Astrocyte of the cerebellum (primary cell): ENCODE measurements around the gene DHX38.

Experiments used
- DNase-seq: peaks from one replicate; pipeline ENCODE4 v3.0.0-alpha.2; 2011; ENCODE audit warnings: low read depth
- H3K4me3 ChIP-seq: 2 replicates; pipeline ENCODE4 v1.5.1; 2011; ENCODE audit warnings: mild to moderate bottlenecking, low read depth, low read length, moderate library complexity
- CTCF ChIP-seq: IDR thresholded peaks from 2 replicates; pipeline ENCODE4 v1.5.1; 2012; ENCODE audit warnings: low read length, low read depth, moderate library complexity, mild to moderate bottlenecking; ENCODE audit errors: missing control alignments
- in situ Hi-C: cut with HindIII; loops from 2 replicates; pipeline ENCODE4 v1.10.0; 2017; ENCODE audit warnings: low sequenced_read_pairs

The DHX38 gene

DNA sequence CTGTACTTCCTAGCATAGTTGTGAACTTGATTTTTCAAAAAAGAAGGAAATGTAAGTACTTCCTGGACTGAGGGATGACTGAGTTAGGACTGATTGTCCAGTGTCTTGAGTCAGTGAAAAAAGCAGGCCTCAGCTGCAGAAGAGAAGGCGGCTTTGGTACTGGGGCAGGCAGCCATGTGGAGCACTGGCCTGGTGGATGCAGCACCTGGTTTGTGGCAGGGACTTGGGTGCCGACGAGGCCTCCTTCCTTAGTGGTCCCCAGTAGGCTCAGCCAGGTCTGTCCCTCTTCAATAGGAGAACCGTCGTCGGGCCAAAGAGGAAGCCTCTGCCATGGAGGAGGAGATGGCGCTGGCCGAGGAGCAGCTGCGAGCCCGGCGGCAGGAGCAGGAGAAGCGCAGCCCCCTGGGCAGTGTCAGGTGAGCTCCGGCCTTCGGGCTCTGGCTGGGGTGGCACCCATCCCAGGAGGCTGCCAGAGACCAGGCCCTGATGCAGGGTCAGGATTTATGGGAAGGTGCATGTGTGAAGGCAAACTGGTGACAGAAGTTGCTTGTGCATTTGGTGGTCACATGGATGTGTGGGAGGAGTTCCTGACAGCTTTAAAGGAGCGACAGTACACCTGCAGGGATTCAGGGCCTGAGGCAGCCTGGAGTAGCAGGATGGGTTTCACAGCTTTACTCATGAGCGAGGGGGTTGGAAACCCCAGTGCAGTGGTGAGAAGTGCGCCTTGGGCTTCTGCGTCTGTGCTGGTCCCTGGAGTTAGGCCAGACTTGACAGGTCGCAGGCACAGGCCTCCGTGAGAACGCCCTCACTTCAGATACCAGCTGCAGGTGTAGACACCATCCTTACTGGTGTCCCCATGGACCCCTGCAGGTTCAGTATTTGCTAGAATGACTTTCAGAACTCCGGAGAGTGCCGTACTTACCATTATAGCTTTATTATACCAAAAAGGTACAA is 17.3 kb downstream of the DHX38 start:
- no peak overlapping the region for H3K4me3 ChIP-seq
- in situ Hi-C loops: no loop called here
- TF ChIP-seq CTCF: no peak
- DNase-seq: no peak

DNA sequence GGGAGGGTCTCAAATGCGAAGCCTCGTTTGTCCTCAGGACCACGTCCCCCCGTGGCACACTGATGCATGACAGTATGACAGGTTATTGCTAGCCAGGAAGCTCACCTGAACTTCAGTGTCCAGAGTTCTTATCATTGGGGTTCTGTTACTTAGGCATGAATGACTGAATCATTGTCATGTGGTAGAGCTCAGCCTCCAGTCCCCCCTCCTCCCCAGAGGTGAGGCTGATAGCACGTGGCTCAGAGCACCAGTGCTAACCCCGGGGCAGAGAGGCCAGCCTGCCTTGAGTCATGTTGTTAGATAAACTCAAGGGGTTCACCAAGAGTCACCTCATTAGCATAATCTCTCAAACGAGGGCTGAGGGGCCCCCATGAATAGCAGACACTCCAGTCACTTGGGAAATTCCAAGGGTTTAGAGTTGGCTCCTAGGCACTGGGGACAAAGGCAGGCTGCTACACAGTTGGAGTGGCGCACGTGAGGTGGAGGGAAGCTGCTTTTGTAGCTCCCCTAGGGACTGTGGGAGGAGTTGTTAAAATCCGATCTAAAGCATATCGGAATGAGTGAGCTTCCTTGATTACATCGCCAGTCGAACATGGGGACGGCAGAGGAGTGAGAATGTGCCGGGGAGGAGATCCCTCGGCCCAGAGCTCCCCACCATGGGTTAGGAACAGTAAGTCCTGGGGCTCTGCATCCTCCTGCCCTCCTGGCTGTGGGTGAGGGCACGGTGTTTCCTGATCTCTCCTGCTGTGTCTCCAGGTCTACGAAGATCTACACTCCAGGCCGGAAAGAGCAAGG is 18.2 kb downstream of the DHX38 start:
- in situ Hi-C loops: no loop called here
- no peak overlapping the region for H3K4me3 ChIP-seq
- TF ChIP-seq CTCF: no peak
- no peak for DNase-seq

- no peak overlapping the region for H3K4me3 ChIP-seq
- no peak for DNase-seq
- no peak for TF ChIP-seq CTCF
- in situ Hi-C loops: no loop called here
These were observed 18.8 kb downstream of the DHX38 start for GRCh38 chr16:72112452-72112792.

GRCh38 chr16:72112906-72113615 is 19.4 kb downstream of the DHX38 start:
- in situ Hi-C loops: no loop called here
- no peak for TF ChIP-seq CTCF
- no peak for DNase-seq
- no peak overlapping the region for H3K4me3 ChIP-seq

DNA sequence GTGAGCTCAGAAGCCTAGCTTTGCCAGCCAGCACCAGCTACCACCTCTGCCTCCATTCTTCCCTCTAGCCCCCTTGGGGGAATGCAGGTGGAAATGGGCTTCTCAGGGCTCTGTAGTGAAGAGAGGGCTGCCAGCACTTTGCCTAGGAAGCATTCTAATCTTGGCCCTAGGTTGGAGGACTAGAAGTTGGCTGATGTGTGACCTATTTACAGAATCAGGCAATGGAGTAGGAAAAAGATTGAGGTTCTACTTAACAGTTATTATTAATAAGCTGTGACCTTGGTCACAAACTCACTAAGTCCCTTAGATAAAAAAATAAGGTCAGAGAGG is 19.9 kb downstream of the DHX38 start:
- in situ Hi-C loops: no loop called here
- no peak overlapping the region for H3K4me3 ChIP-seq
- no peak for TF ChIP-seq CTCF
- DNase-seq: no peak

- no peak for DNase-seq
- no peak for TF ChIP-seq CTCF
- H3K4me3 ChIP-seq: no peak overlapping the region
- in situ Hi-C loops: no loop called here
These were observed 26.4 kb downstream of the DHX38 start for GRCh38 chr16:72120026-72120425.
